Upper lobe of right lung (tissue), 1 donor: ENCODE measurements around the gene CD300E. TPM values are rescaled to one million over a fixed set of nuclear protein-coding genes. Genes with fewer than 3 reads are reported as not detected.
"Not testable (repeated sequence)": the region's sequence is repeated elsewhere in the genome, so short reads cannot be mapped to it uniquely, and the experiment has no call there.

ENCODE experiments used
- ATAC-seq: fragments of 200-7000 bp; cut with Tn5 transposase; one replicate; pipeline ENCODE4 v1.9.1; 2020; ENCODE audit warnings: mild to moderate bottlenecking, moderate library complexity
- DNase-seq: peaks from one replicate; pipeline ENCODE4 v3.0.0-alpha.2; 2020
- H3K27ac ChIP-seq: fragments of 200-600 bp; one replicate; pipeline ENCODE4 v1.8.0; 2022
- H3K27me3 ChIP-seq: fragments of 200-600 bp; one replicate; pipeline ENCODE4 v1.8.0; 2022; ENCODE audit warnings: mild to moderate bottlenecking
- H3K36me3 ChIP-seq: fragments of 200-600 bp; one replicate; pipeline ENCODE4 v1.8.0; 2022
- H3K4me1 ChIP-seq: fragments of 200-600 bp; one replicate; pipeline ENCODE4 v1.8.0; 2022
- H3K4me3 ChIP-seq: fragments of 200-600 bp; one replicate; pipeline ENCODE4 v1.8.0; 2022; ENCODE audit warnings: mild to moderate bottlenecking
- H3K9me3 ChIP-seq: fragments of 200-600 bp; one replicate; pipeline ENCODE4 v1.8.0; 2022
- CTCF ChIP-seq: fragments of 200-600 bp; IDR thresholded peaks from one replicate; pipeline ENCODE4 v1.8.0; 2022; ENCODE audit warnings: antibody characterized with exemption
- intact Hi-C: fragments of 100-400 bp; cut with DNase I; formaldehyde crosslinking; loops from one replicate; pipeline ENCODE4 v1.11.0; 2022
- total RNA-seq: library from RNA; stranded (reverse); fragmentation: NEBNext Ultra II Directional; extraction: Animal tissue kit (Norgen Biotek cat#: 25700); gene quantifications from one replicate; pipeline ENCODE4 v1.2.1, GENCODE V29; 2021
- donor health status: DM: no; HTN: yes; CAD: no; lungs with severe emphysema.

CD300E gene
- total RNA-seq, 1 donor from 2014 or later = 6.5 TPM

DNA sequence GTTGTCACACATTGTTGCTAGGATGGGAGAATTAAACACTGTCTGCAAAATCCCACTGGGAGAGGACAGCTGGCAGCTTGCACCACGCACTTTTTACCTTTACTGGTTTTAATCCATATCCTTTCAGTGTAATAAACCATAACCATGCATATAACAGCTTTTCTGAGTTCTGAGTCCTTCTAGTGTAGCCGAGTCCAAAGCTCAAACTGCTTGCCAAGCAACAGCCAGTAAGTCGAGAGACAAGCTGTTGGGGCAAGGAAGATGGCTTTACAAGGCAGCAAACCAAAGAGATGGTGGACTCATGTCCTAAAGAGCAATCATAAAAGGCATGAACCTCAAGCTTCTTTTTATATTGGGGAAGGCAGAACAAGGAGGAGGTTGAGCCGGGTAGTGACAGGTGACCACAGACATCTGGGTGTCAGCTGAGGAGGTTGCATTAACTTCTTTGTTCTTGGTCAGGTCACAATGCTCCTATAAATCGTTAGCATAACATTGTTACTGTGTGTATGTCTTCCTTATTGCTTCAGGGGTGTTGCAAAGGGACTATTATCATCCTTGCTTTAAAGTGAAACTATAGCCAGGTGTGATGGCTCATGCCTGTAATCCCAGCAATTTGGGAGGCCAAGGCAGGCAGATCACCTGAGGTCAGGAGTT, 48.9 kb downstream of the CD300E start:
- TF ChIP-seq CTCF = no peak
- Histone ChIP-seq H3K27ac (no peak overlapping the region), H3K9me3 (no peaks in the 10 kb centered on the region), H3K36me3 (no peaks in the 10 kb centered on the region), H3K4me1 (no peaks in the 10 kb centered on the region), H3K4me3 (no peak overlapping the region), H3K27me3 (no peaks in the 10 kb centered on the region)
- DNase-seq = no peak
- ATAC-seq = no peak
- intact Hi-C loops = no loop called here

DNA sequence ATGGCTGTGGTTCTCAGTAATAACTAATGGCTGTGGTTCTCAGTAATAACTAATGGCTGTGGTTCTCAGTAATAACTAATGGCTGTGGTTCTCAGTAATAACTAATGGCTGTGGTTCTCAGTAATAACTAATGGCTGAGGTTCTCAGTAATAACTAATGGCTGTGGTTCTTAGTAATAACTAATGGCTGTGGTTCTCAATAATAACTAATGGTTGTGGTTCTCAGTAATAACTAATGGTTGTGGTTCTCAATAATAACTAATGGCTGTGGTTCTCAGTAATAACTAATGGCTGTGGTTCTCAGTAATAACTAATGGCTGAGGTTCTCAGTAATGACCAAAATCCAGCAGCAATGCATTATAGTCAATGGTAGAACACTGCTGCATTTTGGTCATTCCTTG, 49.9 kb downstream of the CD300E start:
- H3K4me1 ChIP-seq, H3K27me3 ChIP-seq, intact Hi-C loops, H3K9me3 ChIP-seq, H3K36me3 ChIP-seq, DNase-seq, H3K4me3 ChIP-seq, ATAC-seq, H3K27ac ChIP-seq: not testable (repeated sequence)

DNA sequence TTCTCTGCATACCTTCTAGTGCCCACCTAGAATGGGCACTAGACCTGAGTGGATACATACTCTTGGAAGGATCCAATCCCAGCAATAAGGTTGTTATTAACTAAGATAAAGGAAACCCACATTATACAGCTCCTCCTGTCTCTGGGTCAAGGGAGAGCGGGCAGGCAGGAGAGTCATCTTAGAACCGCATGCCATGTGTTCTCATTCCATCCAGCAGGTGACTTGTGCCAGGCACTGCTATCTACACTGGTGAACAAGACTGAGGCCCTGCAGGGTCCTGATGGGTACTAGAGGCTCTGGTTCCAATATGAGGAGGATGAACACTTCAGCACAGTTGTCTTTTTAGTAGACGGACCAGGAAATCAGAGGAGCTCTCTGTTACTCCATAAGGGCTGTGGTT, 50.4 kb downstream of the CD300E start:
- DNase-seq (no peak), ATAC-seq (no peak)
- Histone ChIP-seq H3K36me3 (no peaks in the 10 kb centered on the region), H3K4me3 (no peak overlapping the region), H3K4me1 (peaks cover under 1% of the 10 kb centered on the region), H3K27me3 (no peaks in the 10 kb centered on the region), H3K27ac (no peak overlapping the region), H3K9me3 (no peaks in the 10 kb centered on the region)
- intact Hi-C loops = no loop called here
- TF ChIP-seq CTCF = no peak

DNA sequence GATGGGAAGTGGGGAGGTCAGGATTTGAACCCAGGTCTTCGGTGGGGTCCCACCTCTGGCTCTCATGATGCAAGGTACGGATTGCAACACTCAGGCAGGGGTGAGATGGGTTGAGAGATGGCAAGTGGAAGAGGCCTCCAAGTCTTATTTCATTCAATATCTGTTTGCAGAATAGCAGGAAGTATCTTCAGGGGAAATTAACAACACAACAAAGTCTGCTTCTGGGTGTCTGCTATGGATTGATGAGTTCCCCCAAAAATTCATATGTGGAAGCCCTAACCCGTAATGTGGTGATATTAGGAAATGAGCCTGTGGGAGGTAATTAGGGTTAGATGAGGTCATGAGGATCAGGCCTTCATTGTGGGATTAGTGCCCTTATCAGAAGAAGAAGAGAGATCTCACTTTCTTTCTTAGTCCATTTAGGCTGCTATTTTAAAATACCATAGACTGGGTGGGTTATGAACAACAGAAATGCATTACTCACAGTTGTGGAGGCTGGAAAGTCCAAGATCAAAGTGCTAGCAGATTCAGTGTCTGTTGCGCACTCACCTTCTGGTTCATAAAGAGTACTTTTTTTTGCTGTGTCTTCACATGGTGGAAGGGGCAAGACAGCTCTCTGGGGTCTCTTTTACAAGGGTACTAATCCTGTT, 51.8 kb downstream of the CD300E start:
- Histone ChIP-seq H3K27ac (no peak overlapping the region), H3K27me3 (no peaks in the 10 kb centered on the region), H3K4me3 (no peak overlapping the region), H3K36me3 (no peaks in the 10 kb centered on the region), H3K9me3 (no peaks in the 10 kb centered on the region), H3K4me1 (peaks cover 7% of the 10 kb centered on the region)
- intact Hi-C loops = no loop called here
- TF ChIP-seq CTCF = no peak
- DNase-seq (no peak), ATAC-seq (no peak)

GRCh38 chr17:74569020-74570003, 54.2 kb downstream of the CD300E start:
- no peak overlapping the region for H3K27ac ChIP-seq
- H3K36me3 ChIP-seq = no peaks in the 10 kb centered on the region
- TF ChIP-seq CTCF = no peak
- H3K4me3 ChIP-seq = no peak overlapping the region
- no peak for DNase-seq
- peaks cover 7% of the 10 kb centered on the region for H3K4me1 ChIP-seq
- no peaks in the 10 kb centered on the region for H3K27me3 ChIP-seq
- intact Hi-C loops = no loop called here
- H3K9me3 ChIP-seq = no peaks in the 10 kb centered on the region
- ATAC-seq = peak; percentile 69
